ENCODE results near the gene SRP9.

SRP9 gene

DNA sequence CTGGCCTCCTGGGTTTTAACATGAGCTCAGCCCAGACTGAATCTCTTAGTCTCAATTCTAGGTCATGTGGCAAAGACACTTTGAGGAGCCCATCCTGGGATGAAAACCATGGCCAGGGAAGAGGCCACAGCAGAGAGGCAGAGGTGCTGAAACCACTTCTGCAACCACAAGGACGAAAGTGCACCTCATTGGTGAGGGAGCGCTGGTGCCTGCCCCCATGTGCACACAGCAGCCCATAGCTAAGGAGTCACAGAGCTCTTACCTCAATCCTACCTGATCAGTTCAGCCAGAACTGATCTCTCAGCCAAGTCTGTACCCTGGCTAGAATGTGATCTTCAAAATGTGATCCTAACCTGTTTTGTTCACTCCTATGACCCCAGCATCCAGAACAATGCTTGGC is 32.9 kb upstream of the SRP9 start:
- no peak for TF ChIP-seq EZH2phosphoT487 (conservative IDR thresholded peaks at IDR 0.05; ENCODE audit: low read length)
- TF ChIP-seq, protein P1, sequence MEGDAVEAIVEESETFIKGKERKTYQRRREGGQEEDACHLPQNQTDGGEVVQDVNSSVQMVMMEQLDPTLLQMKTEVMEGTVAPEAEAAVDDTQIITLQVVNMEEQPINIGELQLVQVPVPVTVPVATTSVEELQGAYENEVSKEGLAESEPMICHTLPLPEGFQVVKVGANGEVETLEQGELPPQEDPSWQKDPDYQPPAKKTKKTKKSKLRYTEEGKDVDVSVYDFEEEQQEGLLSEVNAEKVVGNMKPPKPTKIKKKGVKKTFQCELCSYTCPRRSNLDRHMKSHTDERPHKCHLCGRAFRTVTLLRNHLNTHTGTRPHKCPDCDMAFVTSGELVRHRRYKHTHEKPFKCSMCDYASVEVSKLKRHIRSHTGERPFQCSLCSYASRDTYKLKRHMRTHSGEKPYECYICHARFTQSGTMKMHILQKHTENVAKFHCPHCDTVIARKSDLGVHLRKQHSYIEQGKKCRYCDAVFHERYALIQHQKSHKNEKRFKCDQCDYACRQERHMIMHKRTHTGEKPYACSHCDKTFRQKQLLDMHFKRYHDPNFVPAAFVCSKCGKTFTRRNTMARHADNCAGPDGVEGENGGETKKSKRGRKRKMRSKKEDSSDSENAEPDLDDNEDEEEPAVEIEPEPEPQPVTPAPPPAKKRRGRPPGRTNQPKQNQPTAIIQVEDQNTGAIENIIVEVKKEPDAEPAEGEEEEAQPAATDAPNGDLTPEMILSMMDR (IDR thresholded peaks at IDR 0.05; ENCODE audit: insufficient read depth, low read length, poor library complexity, severe bottlenecking) = no peak
- H3K9me2 ChIP-seq (replicated peaks; ENCODE audit: insufficient read depth, low read length) = no peaks in the 10 kb centered on the region
- H2AFZ ChIP-seq (ENCODE audit: low read depth, low read length, severe bottlenecking) = no peak overlapping the region
- H4K20me1 ChIP-seq (ENCODE audit: low read depth, low read length) = no peaks in the 10 kb centered on the region
- H3K4me2 ChIP-seq (ENCODE audit: low read depth, low read length, poor library complexity, severe bottlenecking) = no peak overlapping the region
- no peaks in the 10 kb centered on the region for H3K27me3 ChIP-seq (ENCODE audit: low read length)
- no peaks in the 10 kb centered on the region for H3K36me3 ChIP-seq (ENCODE audit: low read length)
- no peak overlapping the region for H3K27ac ChIP-seq (ENCODE audit: low read depth, low read length)
- H3K79me2 ChIP-seq (ENCODE audit: insufficient read depth, low read length) = no peaks in the 10 kb centered on the region
- H3K9me3 ChIP-seq (ENCODE audit: insufficient read depth, low read length) = no peaks in the 10 kb centered on the region
- H3K4me3 ChIP-seq (ENCODE audit: insufficient read depth, low read length, poor library complexity, severe bottlenecking) = no peak overlapping the region
- H3K9ac ChIP-seq (ENCODE audit: low read length) = no peak overlapping the region
- no peaks in the 10 kb centered on the region for H3F3A ChIP-seq (ENCODE audit: insufficient read depth)

DNA sequence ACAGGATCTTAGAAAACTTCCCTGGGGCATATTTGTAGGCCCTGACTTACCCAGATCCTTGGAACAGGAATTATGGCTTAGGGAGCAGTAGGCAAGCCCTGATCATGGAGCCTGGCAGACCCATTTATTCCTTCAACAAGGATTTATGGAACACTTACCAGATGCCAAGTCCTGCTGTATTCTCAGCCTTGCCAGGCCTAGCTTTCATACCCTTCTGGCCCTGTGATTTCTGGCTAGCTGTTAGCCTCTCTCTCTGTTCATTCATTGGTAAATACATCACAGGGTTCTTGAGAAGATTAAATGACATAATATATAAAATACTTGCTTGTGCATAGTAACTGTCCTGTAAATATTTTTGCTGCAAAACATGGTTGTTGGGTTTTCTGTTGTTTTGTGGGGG is 32.4 kb upstream of the SRP9 start:
- Histone ChIP-seq H3K36me3 (ENCODE audit: low read length) (no peaks in the 10 kb centered on the region), H3K4me2 (ENCODE audit: low read depth, low read length, poor library complexity, severe bottlenecking) (no peak overlapping the region), H3K9me2 (replicated peaks; ENCODE audit: insufficient read depth, low read length) (no peaks in the 10 kb centered on the region), H3K9me3 (ENCODE audit: insufficient read depth, low read length) (no peaks in the 10 kb centered on the region), H4K20me1 (ENCODE audit: low read depth, low read length) (no peaks in the 10 kb centered on the region), H2AFZ (ENCODE audit: low read depth, low read length, severe bottlenecking) (no peak overlapping the region), H3K9ac (ENCODE audit: low read length) (no peak overlapping the region), H3K4me3 (ENCODE audit: insufficient read depth, low read length, poor library complexity, severe bottlenecking) (no peak overlapping the region), H3K27me3 (ENCODE audit: low read length) (no peaks in the 10 kb centered on the region), H3F3A (ENCODE audit: insufficient read depth) (no peaks in the 10 kb centered on the region), H3K79me2 (ENCODE audit: insufficient read depth, low read length) (no peaks in the 10 kb centered on the region), H3K27ac (ENCODE audit: low read depth, low read length) (no peak overlapping the region)
- TF ChIP-seq, protein P1 (IDR thresholded peaks at IDR 0.05; ENCODE audit: insufficient read depth, low read length, poor library complexity, severe bottlenecking) = no peak
- TF ChIP-seq EZH2phosphoT487 (conservative IDR thresholded peaks at IDR 0.05; ENCODE audit: low read length) = no peak

DNA sequence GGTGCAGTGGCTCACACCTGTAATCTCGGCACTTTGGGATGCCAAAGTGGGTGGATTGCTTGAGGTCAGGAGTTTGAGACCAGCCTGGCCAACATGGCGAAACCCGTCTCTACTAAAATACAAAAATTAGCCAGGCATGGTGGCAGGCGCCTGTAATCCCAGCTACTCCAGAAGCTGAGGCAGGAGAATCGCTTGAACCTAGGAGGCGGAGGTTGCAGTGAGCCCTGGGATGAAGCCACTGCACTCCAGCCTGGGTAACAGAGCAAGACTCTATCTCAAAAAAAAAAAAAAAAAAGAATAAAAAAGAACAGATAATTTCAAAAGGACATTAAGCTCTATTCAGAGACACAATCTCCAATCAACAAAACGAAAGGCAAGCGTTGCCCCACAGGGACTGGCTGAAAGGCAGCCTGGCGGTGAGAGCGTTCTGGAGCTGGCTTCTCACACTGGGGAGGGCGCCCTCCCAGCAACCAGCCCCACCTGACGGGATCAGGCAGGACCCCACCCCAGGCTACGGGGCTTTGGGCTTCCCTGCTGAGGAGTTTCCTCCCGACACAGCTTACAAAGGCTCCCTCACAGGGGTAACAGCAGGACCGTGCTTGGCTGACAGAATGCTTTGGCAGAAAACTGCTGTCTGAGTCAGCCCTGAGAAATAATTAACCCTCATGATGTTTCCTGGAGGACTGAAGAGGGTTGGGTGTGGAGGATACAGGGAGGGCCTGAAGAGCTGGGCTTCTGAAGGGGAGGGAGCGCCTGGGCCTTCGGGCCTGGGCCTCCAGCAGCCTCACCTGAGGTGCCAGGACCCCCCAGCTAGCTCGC is 31.1 kb upstream of the SRP9 start:
- Histone ChIP-seq H3K4me3 (ENCODE audit: insufficient read depth, low read length, poor library complexity, severe bottlenecking) (no peak overlapping the region), H3F3A (ENCODE audit: insufficient read depth) (no peaks in the 10 kb centered on the region), H3K36me3 (ENCODE audit: low read length) (no peaks in the 10 kb centered on the region), H3K27me3 (ENCODE audit: low read length) (no peaks in the 10 kb centered on the region), H4K20me1 (ENCODE audit: low read depth, low read length) (no peaks in the 10 kb centered on the region), H2AFZ (ENCODE audit: low read depth, low read length, severe bottlenecking) (no peak overlapping the region), H3K9ac (ENCODE audit: low read length) (no peak overlapping the region), H3K9me2 (replicated peaks; ENCODE audit: insufficient read depth, low read length) (no peaks in the 10 kb centered on the region), H3K79me2 (ENCODE audit: insufficient read depth, low read length) (no peaks in the 10 kb centered on the region), H3K4me2 (ENCODE audit: low read depth, low read length, poor library complexity, severe bottlenecking) (no peak overlapping the region), H3K27ac (ENCODE audit: low read depth, low read length) (no peak overlapping the region), H3K9me3 (ENCODE audit: insufficient read depth, low read length) (no peaks in the 10 kb centered on the region)
- TF ChIP-seq EZH2phosphoT487 (conservative IDR thresholded peaks at IDR 0.05; ENCODE audit: low read length) = no peak
- TF ChIP-seq, protein P1 (IDR thresholded peaks at IDR 0.05; ENCODE audit: insufficient read depth, low read length, poor library complexity, severe bottlenecking) = no peak
